Endothelial cell of umbilical vein (primary cell): ENCODE measurements around the gene STRA8. TPM values are rescaled to one million over a fixed set of nuclear protein-coding genes. Genes with fewer than 3 reads are reported as not detected.

ENCODE experiments used
- BruUV-seq: library from RNA; stranded (reverse); fragments of 400-500 nt; replicated peaks from 2 replicates; lab custom pipeline; 2021; lab: Mats Ljungman, UMichigan
- CTCF ChIA-PET: fragments of 300-600, 350-600 bp; sonication (Branson Sonifier 250); formaldehyde crosslinking; loops from one replicate; lab custom pipeline; 2021; ENCODE audit warnings: antibody characterized with exemption, inconsistent platforms; lab: Charles Lee
- POLR2A ChIA-PET: fragments of 300-600, 350-600 bp; sonication (Branson Sonifier 250); formaldehyde crosslinking; loops from one replicate; lab custom pipeline; 2021; ENCODE audit warnings: antibody characterized with exemption, inconsistent platforms; lab: Charles Lee
- DNase-seq: peaks from one replicate; pipeline ENCODE4 v3.0.0-alpha.2; 2011; ENCODE audit warnings: low read depth, low spot score
- FAIRE-seq: peaks from 2 replicates; lab custom pipeline; 2011; peaks lifted over from hg19 to GRCh38; lab: Jason Lieb, UNC
- H2AFZ ChIP-seq: 2 replicates; pipeline ENCODE4 v1.6.0; 2012; ENCODE audit warnings: low read depth, low read length, control low read depth, inconsistent platforms
- H3K27ac ChIP-seq: 2 replicates; pipeline ENCODE4 v1.5.1; 2011; ENCODE audit warnings: low read depth, mild to moderate bottlenecking, control low read depth, low read length, moderate library complexity; ENCODE audit not compliant: insufficient read depth
- H3K27me3 ChIP-seq, 2 experiments: 2 replicates each; pipeline versions ENCODE4 v1.6.0 to v1.6.1; 2011; ENCODE audit warnings: low read length in 2 of 2, mixed read lengths in 1 of 2; ENCODE audit not compliant: control insufficient read depth in 2 of 2, insufficient read depth in 2 of 2
- H3K36me3 ChIP-seq, 2 experiments: 2 replicates in 1 of 2; 3 replicates in 1 of 2; pipeline ENCODE4 v1.5.1; 2011; ENCODE audit warnings: low read length in 2 of 2, mild to moderate bottlenecking in 1 of 2, moderate library complexity in 1 of 2; ENCODE audit not compliant: control insufficient read depth in 2 of 2, insufficient read depth in 2 of 2; ENCODE audit errors: extremely low read depth in 1 of 2
- H3K4me1 ChIP-seq: 3 replicates; pipeline ENCODE4 v1.5.1; 2011; ENCODE audit warnings: mild to moderate bottlenecking, low read length; ENCODE audit not compliant: control insufficient read depth, insufficient read depth; ENCODE audit errors: extremely low read depth
- H3K4me2 ChIP-seq: 2 replicates; pipeline ENCODE4 v1.6.1; 2011; ENCODE audit warnings: low read length, control low read depth, mixed read lengths; ENCODE audit not compliant: insufficient read depth
- H3K4me3 ChIP-seq, 3 experiments: fragments of 200-600 bp in 1 of 3; sonication (generic), shearing (Covaris generic) in 1 of 3; replicated peaks in 1 of 3; 2 replicates each; pipeline ENCODE4 v1.5.1; 2011 to 2016; ENCODE audit warnings: control low read depth in 3 of 3, low read length in 3 of 3, mild to moderate bottlenecking in 2 of 3, inconsistent platforms in 1 of 3, low read depth in 1 of 3, moderate library complexity in 1 of 3; ENCODE audit not compliant: insufficient read depth in 1 of 3
- H3K79me2 ChIP-seq: 2 replicates; pipeline ENCODE4 v1.6.0; 2012; ENCODE audit warnings: low read length, inconsistent platforms; ENCODE audit not compliant: control insufficient read depth, insufficient read depth
- H3K9ac ChIP-seq: replicated peaks from 2 replicates; pipeline ENCODE3; 2011; ENCODE audit warnings: low read length, control low read depth; ENCODE audit not compliant: insufficient read depth; ENCODE audit errors: extremely low read depth
- H3K9me1 ChIP-seq: replicated peaks from 3 replicates; pipeline ENCODE4 v1.6.0; 2011; ENCODE audit warnings: mild to moderate bottlenecking, low read length; ENCODE audit not compliant: control insufficient read depth, insufficient read depth; ENCODE audit errors: extremely low read depth
- H3K9me3 ChIP-seq: replicated peaks from 2 replicates; pipeline ENCODE4 v1.5.1; 2012; ENCODE audit warnings: low read length, inconsistent platforms; ENCODE audit not compliant: control insufficient read depth, insufficient read depth
- H4K20me1 ChIP-seq: replicated peaks from 2 replicates; pipeline ENCODE3; 2011; ENCODE audit warnings: mild to moderate bottlenecking, low read length; ENCODE audit not compliant: control insufficient read depth, insufficient read depth; ENCODE audit errors: extremely low read depth
- CTCF ChIP-seq, 2 donors: IDR thresholded peaks; 1 replicate in 1 of 2; 2 replicates in 1 of 2; pipeline ENCODE4 v1.5.1; 2011; ENCODE audit warnings: low read length in 2 of 2, mild to moderate bottlenecking in 2 of 2, moderate library complexity in 2 of 2, control low read depth in 1 of 2, inconsistent platforms in 1 of 2, low read depth in 1 of 2; ENCODE audit not compliant: insufficient read depth in 1 of 2; ENCODE audit errors: extremely low read depth in 1 of 2
- EZH2 ChIP-seq: IDR thresholded peaks from 2 replicates; pipeline ENCODE4 v1.6.1; 2012; ENCODE audit warnings: borderline replicate concordance, low read depth, mild to moderate bottlenecking, moderate library complexity, low read length, inconsistent platforms; ENCODE audit not compliant: severe bottlenecking
- FOS ChIP-seq: IDR thresholded peaks from 2 replicates; pipeline ENCODE4 v1.6.1; 2011; ENCODE audit warnings: mild to moderate bottlenecking, low read length, moderate library complexity, borderline replicate concordance; ENCODE audit not compliant: insufficient read depth
- GATA2 ChIP-seq: IDR thresholded peaks from 2 replicates; pipeline ENCODE4 v1.7.0; 2011; ENCODE audit warnings: low read depth, mild to moderate bottlenecking, moderate library complexity, mixed read lengths, low read length; ENCODE audit not compliant: insufficient read length, insufficient read depth
- JUN ChIP-seq: IDR thresholded peaks from 2 replicates; pipeline ENCODE4 v1.6.1; 2011; ENCODE audit warnings: borderline replicate concordance, low read depth; ENCODE audit not compliant: insufficient read length, insufficient read depth
- MAX ChIP-seq: IDR thresholded peaks from 2 replicates; pipeline ENCODE4 v1.6.1; 2011; ENCODE audit not compliant: insufficient read depth, insufficient read length
- MYC ChIP-seq: IDR thresholded peaks from one replicate; pipeline ENCODE4 v1.6.1; 2011; ENCODE audit warnings: mild to moderate bottlenecking, low read depth, low read length
- POLR2A ChIP-seq: IDR thresholded peaks from 2 replicates; pipeline ENCODE4 v1.6.1; 2012; ENCODE audit warnings: low read depth, mild to moderate bottlenecking, control low read depth, low read length
- POLR2AphosphoS5 ChIP-seq: IDR thresholded peaks from 2 replicates; pipeline ENCODE4 v1.6.1; 2012; ENCODE audit warnings: low read depth, mild to moderate bottlenecking, control low read depth, low read length, moderate library complexity; ENCODE audit not compliant: insufficient read depth
- dilution Hi-C: fragments of 300-500 bp; cut with MboI; formaldehyde crosslinking; loops from one replicate; pipeline ENCODE4 v1.15.0; 2019; ENCODE audit warnings: low sequenced_read_pairs; ENCODE audit not compliant: extremely low pct_ligation_motif_present
- intact Hi-C: fragments of 100-400 bp; cut with micrococcal nuclease; formaldehyde crosslinking; loops from one replicate; pipeline ENCODE4 v1.10.0; 2022
- polyA plus RNA-seq, 4 experiments: library from polyadenylated mRNA; depleted of rRNA in 3 of 4; stranded (reverse) in 3 of 4; unstranded in 1 of 4; fragments of >200 nt; gene quantifications; 2 replicates each; pipeline versions ENCODE4 v1.2.1 to v1.2.3, GENCODE V29; 2011 to 2012; ENCODE audit warnings: missing spikeins in 1 of 4
- total RNA-seq: library from RNA; stranded (reverse); gene quantifications from 2 replicates; pipeline ENCODE4 v1.2.3, GENCODE V29; 2021

The STRA8 gene
- total and polyA plus RNA-seq, 2 donors (not counting 3 experiments of a cell fraction or from before 2014, with no cell fraction given): not detected

DNA sequence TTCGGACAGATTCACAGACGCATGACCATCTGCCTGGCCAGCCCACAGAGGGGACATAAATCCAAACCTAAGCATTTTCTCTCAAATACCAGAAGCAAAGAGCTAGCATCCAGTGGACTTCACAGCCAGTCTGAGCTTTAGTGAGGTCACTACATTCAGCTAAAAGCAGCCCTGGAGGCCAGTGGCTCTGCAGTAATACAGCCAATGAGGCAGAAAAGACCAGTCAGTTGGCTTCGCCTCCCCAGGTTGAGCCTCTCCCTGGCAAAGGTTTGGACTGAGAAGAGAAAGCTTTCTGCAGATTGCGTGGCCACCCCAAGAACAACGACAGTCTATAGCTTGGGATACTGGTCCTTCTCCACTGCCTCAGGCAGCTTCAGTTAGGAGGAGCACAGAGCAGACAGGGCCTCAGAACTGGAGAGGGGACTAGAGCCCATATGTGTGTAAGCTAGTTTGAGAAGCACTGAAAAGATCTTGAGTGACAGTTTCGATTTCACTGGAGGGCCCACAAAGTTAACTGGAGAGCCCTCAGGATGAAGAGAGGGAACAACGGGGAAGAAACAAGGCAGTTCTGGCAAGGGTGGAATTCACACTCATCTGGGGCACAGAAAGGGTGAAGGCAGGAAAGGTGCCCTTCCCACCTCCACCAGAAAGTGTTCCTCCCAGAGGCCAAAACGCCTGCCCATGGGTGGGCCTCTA lies 26.1 kb upstream of the STRA8 start:
- no peaks in the 10 kb centered on the region for H3K9me3 ChIP-seq
- no peak overlapping the region for H3K9ac ChIP-seq
- H3K27ac ChIP-seq: no peak overlapping the region
- H3K4me1 ChIP-seq: peaks cover 8% of the 10 kb centered on the region
- BruUV-seq: no TSS peak
- dilution Hi-C loops (no loop called here), intact Hi-C loops (no loop called here)
- no peaks in the 10 kb centered on the region for H4K20me1 ChIP-seq
- DNase-seq (no peak), FAIRE-seq (no peak)
- TF ChIP-seq MYC (no peak), POLR2AphosphoS5 (no peak), MAX (no peak), JUN (no peak), EZH2 (no peak), POLR2A (no peak), FOS (no peak), CTCF (IDR thresholded peaks at IDR 0.05; ENCODE audit: extremely low read depth in 1 of 2, insufficient read depth in 1 of 2, low read depth in 1 of 2, low read length in 2 of 2) (no peak), GATA2 (no peak)
- ChIA-PET POLR2A (no interaction called here), CTCF (no interaction called here)
- H3K79me2 ChIP-seq: no peaks in the 10 kb centered on the region
- H3K4me2 ChIP-seq: no peak overlapping the region
- no peaks in the 10 kb centered on the region for H3K9me1 ChIP-seq
- no peak overlapping the region for H3K4me3 ChIP-seq
- H2AFZ ChIP-seq: no peak overlapping the region
- H3K36me3 ChIP-seq: no peaks in the 10 kb centered on the region
- H3K27me3 ChIP-seq: no peaks in the 10 kb centered on the region
